GM19240 (cell line): ENCODE measurements around the gene GDF10.
A peak's percentile ranks its signal among the peaks of the same experiment; 100 is the strongest.

ENCODE experiments used
- DNase-seq: peaks from one replicate; pipeline ENCODE4 v3.0.0; 2011; ENCODE audit warnings: low spot score; ENCODE audit not compliant: insufficient read length

Gene GDF10

DNA sequence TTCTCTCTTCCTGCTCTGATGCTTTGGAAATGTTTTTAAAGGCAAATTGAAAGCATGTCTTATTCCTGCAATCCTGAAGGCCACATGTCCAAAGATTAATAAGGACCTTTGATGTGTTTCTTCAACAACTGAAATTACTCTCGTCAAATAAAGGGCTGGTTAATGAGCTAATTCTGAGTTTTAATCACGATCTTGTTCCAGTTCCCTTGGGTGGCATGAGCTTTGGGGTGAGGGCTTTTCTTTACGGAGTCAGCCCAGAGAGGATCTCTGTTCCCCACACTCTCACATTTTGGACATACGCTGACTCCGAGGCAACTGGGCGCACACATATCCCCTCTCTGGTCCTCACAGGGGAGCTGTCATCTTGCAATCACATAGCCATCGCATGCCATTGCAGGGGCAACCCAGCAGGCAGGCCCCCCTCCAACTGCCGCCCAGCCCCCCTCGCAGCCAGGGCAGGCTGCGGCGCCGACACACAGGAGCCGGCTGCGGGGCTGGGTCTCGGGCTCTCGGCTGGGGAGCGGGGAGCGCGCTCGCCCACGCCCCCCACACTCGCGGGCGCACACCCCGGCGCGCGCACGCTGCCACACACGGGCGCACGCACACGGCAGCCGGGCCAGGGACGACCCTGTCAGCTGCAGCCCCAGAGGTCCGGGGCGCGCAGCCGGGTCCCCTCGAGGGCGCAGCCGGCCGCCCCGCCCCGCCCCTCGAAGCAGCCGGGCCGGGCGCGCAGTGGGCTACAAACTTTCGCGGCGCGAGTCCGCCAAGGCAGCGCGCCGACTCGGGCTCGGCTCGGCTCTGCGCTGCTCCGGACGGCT, at the start of gene GDF10:
GDF10 (plus strand) TSS at position 587 of the 818 bp plus-strand sequence. CDS start 455 bp downstream, outside the sequence.
- no peak for DNase-seq

DNA sequence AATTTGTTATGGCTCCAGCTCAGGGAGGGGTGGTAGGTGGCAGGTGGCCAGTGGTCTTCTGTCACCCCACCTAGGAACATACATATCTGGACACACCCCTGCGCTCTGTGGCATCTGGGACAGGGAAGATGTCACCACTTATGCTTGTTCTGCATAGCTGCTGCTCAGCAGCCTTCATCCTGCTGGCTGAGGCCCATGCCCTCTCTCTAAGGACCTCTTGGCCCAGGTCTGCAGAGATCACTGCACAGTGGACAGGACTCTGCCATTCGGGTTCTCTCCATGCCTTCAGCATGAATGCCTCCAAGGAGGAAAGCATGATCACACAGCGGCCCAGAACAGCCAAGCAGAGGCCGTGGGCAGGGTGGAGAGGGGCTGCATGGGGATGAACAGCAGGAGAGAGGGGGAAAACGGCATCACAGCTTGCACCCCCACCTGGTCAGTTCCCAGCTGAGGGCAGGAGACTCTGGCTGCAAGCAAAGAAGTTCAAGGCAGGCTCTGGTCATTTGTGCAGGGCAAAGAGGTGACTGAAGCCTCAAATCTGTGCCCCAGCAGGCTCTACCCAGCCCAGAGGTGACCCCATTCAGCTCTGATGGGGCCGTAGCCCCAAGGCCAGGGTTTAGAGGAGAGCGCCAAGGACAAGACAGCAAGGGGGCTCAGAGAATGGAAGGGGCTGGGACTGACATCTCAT, 47.8 kb upstream of the GDF10 start:
- DNase-seq: no peak

DNA sequence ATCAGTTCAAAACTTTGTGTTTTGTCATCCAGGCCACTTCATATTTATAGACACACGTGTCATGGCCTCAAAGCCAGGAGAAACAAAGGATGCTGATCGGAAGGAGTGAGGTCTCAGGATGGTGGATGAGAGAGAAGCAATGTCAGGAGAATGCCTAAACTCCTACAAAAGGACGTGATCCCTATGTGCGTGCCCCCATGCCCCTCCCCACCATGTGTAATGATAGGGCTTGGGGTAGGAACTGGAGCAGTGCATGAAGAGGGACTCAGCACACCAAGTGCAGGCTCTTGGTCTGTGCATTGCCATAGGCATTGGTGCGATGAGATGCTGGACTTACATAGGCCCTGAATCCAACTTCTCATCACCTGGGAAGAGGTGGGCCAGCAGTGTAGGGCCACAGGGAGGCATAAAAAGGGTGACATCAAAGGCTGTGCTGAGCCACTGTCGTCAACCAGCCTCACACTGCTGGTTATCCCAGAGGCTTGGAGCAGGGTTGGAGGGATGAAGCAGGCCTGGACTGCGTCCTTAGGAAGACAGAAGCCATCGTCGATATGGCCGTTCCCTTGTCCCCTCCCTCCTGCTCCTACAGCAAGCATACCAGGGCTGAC, 46.9 kb upstream of the GDF10 start:
- no peak for DNase-seq

GRCh38 chr10:47253651-47254375, 46.2 kb upstream of the GDF10 start:
- DNase-seq: no peak

- DNase-seq: no peak
Measured at GRCh38 chr10:47254611-47255010, 45.4 kb upstream of the GDF10 start.

DNA sequence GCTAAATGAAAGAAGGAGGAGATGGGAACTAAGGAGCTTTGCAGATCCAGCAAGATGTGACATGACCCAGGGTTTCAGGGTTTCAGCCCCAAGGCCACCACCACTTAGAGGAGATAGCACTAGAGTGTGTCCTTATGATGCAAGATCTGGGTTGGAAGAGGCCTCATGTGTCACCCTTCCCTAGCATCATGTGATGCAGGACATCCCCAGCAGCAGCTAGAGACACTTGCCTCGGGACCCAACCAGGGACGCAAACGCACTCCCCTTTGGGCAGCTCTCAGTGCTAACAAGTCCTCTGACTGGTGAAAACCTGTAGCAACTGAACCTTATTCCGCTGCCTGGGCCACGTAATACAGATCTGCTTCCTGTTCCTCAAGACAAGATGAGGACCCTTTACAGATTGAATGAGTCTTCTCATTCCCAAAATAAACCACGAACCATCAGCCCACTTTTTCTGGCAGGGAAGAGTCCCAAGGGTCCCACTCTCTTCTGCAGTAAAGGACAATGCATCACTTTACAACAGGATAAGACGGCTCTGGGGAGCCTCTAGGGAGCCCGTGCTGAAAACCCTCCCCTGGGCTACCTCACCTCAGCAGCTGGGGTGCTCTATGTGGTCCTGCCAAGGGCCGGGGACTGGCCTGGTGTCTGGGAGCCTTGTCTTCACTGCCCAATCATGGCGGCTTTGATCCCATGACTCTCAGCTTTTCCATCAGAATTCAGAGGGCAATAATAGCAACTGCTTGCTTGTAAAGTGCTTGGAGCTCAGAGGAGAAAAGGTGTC, 44.8 kb upstream of the GDF10 start:
- no peak for DNase-seq

GRCh38 chr10:47255866-47256265, 44.1 kb upstream of the GDF10 start:
- DNase-seq: no peak

DNA sequence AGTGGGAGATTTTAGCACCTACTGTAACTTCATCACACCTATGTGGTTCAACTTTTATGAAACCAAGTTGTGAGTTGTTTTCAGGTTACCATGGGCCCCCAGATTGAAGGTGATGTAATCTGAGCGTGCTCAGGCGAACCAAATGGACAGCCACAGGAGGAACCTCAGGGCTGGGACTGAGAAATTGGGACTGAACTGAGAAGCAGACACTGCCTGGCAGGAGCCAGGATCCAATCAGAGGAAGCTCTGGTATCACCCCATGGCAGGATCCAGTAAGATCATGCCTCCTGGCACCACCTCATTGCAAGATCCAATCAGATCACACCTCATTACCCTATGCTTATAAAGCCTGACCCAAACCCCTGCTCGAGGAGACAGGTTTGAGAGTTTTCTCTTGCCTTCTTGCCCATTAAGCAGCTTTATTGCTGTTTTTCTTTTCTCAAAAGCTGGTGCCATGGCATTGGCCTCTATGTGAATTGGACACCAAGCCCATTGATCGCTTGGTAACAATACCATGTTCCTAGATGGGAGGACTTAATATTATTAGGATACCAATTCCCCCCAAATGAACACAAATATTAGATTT, 43.2 kb upstream of the GDF10 start:
- no peak for DNase-seq

DNA sequence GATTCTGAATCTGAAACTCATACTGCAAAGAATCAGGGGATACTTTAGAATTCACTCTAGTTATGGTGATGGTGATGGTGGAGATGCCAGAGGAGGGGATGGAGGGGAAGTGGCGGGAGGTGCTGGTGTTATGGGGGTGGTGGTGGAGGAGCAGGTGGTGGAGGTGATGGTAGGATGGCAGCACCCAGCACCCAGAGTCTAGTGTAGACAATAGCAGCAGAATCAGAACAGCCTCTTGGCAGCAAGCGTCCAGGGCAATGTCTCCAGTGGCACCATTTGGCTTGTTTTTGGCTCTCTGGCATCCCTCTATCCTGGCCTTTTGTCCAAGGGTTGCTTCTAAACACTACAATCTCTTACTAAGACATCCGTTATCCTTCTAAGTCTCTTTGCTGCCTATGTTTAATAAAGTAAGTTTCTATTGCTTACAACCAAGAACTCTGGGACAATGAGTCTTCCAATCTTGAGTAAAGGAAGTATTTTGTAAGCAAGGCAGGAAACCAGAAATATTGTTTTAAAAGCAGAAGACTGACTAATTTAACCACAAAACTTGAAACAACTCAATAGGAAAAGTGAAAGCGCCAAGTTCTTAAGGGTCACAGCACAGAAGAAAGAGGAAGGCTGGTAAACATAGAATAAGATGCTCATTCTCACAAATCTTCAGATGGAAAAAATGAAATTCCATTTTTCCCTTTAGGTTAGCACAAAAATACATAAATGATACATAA, 42.4 kb upstream of the GDF10 start:
- no peak for DNase-seq

DNA sequence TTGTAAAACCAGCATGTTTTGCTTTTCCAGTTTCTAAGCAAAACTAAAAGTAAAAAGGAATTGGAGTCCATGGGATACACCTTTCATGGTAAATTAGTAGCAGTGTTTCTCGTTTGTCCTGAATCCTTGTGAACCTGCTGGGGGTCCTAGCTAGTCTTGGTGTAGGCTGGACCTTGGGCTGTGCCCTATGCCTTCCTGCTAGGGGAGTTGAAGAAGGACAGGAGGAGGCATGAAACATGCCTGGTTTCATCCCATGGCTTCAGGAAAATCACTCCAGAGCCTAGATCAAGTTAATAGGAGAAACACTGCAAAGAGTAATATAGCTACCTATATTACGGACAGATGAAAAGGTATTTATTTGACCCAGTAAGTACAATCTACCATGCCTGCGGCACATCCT, 41.1 kb upstream of the GDF10 start:
- DNase-seq: no peak

DNA sequence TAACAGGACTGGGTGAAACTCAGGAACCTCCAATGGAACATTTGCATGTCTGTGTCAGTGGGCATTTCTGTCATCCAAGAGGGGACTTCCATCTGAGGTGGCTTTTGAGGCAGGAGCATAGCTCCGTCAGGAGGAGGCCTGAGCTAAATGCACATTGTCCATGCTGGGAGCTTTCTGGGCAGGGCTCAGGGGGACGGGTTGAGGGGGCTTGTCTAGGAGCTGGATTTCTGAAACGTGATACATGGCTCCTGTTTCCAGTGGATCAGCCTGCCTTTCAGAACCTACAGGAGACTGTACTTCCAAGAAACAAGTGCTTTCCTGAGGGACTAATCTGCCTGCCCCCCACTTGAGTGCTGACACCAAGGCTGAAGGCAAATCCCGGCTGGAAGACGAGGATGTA, 40.5 kb upstream of the GDF10 start:
- DNase-seq: no peak

- no peak for DNase-seq
Measured at GRCh38 chr10:47260505-47261111, 39.4 kb upstream of the GDF10 start.

DNA sequence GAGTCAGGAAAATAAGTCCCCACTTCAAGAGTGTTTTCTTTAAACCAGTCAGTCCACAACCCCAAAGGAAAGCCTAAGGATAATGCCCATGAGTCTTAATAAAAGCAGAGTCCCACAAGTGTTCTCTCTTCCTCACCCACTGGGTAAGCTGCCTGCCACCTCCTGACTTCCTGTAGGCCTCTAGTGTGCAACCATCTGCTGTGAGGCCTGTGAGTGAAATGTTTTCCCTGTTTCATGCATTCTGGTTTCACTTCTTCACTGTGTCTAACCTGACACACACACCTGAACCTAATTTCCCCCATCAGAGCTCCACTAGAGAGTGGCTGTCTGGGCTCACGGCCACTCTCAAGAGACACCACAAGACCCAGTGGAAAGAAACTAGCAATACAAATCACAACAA, 38.9 kb upstream of the GDF10 start:
- DNase-seq: peak; percentile 43

- DNase-seq: no peak
Measured at GRCh38 chr10:47261556-47261955, 38.4 kb upstream of the GDF10 start.

DNA sequence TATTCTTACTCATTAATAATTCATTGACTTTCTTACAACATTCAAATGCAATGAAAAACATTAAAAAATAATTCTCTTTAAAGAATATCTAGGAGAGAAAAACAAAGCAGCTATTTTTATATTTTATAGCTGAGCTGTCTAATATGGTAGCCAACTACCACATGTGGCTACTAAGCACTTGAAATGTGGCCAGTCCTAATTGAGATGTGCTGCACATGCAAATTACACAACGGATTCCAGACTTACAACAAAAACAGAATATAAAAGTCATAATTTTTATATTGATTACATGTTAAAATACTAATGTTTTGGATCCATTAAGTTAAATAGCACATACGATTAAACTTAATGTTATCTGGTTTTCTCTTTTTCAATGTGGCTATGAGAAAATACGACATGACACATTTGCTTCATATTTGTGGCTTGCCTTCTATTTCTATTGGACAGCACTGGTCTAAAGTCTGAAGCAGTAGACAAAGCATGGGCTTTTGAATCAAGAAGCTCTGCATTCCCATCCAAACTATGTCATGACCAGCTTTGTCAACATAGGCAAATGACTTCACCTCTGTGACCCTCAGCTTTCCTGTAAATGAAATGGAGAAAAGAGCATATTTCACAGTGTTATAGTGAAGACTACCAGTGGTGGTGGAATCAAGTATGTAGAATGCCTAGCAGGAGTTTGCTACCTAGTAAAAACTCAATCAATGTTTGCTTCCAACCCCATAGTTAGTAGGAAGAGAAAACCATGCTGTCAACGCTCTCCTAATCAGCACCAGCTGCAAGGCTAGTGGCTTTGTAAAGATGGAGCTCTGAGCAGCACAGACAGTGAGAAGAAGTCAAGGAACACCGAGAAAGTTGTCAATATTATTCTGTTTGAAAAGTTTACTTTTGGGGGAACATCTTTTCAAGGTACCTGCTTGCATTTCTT, 37.1 kb upstream of the GDF10 start:
- DNase-seq: no peak

- no peak for DNase-seq
Measured at GRCh38 chr10:47264797-47265281, 35.2 kb upstream of the GDF10 start.

GRCh38 chr10:47266602-47267001, 33.4 kb upstream of the GDF10 start:
- DNase-seq: no peak

DNA sequence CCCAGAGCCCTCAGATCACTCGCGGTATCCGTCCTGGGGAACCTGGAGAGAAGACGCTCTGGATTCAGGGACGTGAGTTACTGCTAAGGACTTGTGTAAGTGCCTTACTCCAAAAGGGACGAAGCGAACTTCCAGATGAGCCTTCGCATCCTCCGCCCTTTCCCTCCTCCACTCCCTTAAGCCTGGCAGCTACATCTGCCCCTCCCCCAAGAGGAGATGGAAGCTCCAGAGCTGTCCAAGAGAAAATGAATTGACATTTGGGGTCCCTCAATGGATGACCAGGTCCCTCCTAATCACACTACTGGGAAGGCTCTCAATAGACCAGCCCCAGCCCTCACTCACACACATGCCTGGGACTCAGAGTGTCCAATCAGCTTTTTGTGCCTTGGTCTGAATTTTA, 31.3 kb upstream of the GDF10 start:
- DNase-seq: no peak
